Caco-2 (cell line): Measurements from ENCODE around the gene SLC16A9. TPM values are rescaled to one million over a fixed set of nuclear protein-coding genes. Genes with fewer than 3 reads are reported as not detected.

Source experiments
- BruUV-seq: library from RNA; stranded (reverse); fragments of 400-500 nt; replicated peaks from 2 replicates; lab custom pipeline; 2021; lab: Mats Ljungman, UMichigan
- CTCF ChIA-PET: fragments of 300-600 bp; sonication (Branson Sonifier 250); formaldehyde crosslinking; loops from one replicate; lab custom pipeline; 2022; ENCODE audit warnings: antibody characterized with exemption; lab: Charles Lee
- POLR2A ChIA-PET: fragments of 300-600 bp; sonication (Branson Sonifier 250); formaldehyde crosslinking; loops from one replicate; lab custom pipeline; 2022; ENCODE audit warnings: antibody characterized with exemption; lab: Charles Lee
- DNase-seq, 2 experiments: peaks; one replicate each; pipeline versions ENCODE4 v3.0.0 to v3.0.0-alpha.2; 2020 to 2022
- H3K27me3 ChIP-seq: replicated peaks from 2 replicates; pipeline ENCODE4 v1.6.0; 2011; ENCODE audit warnings: low read length; ENCODE audit not compliant: control insufficient read depth, insufficient read depth
- H3K36me3 ChIP-seq: 2 replicates; pipeline ENCODE4 v1.5.1; 2011; ENCODE audit warnings: low read length; ENCODE audit not compliant: control insufficient read depth, insufficient read depth
- H3K4me1 ChIP-seq: fragments of 250-450 bp; sonication (Bioruptor Pico); 2 replicates; pipeline ENCODE4 v1.5.1; 2020; ENCODE audit warnings: mild to moderate bottlenecking
- H3K4me3 ChIP-seq: 2 replicates; pipeline ENCODE4 v1.5.1; 2011; ENCODE audit warnings: low read depth, mild to moderate bottlenecking, control low read depth, low read length
- H3K9me3 ChIP-seq: fragments of 250-450 bp; sonication (Bioruptor Pico); 2 replicates; pipeline ENCODE4 v1.5.1; 2020; ENCODE audit warnings: mild to moderate bottlenecking, moderate library complexity
- H3K27ac Mint-ChIP-seq: one replicate; pipeline ENCODE4 v1.8.0; 2022; ENCODE audit warnings: mixed read lengths; ENCODE audit not compliant: unreplicated experiment
- H3K27me3 Mint-ChIP-seq: one replicate; pipeline ENCODE4 v1.8.0; 2022; ENCODE audit warnings: mixed read lengths; ENCODE audit not compliant: insufficient read depth, unreplicated experiment
- H3K36me3 Mint-ChIP-seq: one replicate; pipeline ENCODE4 v1.8.0; 2022; ENCODE audit warnings: mild to moderate bottlenecking, mixed read lengths; ENCODE audit not compliant: insufficient read depth, unreplicated experiment
- H3K4me1 Mint-ChIP-seq: one replicate; pipeline ENCODE4 v1.8.0; 2022; ENCODE audit warnings: low read depth, mixed read lengths; ENCODE audit not compliant: unreplicated experiment
- H3K4me3 Mint-ChIP-seq: one replicate; pipeline ENCODE4 v1.8.0; 2022; ENCODE audit warnings: mild to moderate bottlenecking, moderate library complexity, mixed read lengths; ENCODE audit not compliant: unreplicated experiment
- H3K9me3 Mint-ChIP-seq: one replicate; pipeline ENCODE4 v1.8.0; 2022; ENCODE audit warnings: mixed read lengths; ENCODE audit not compliant: unreplicated experiment
- intact Hi-C: fragments of 100-400 bp; cut with micrococcal nuclease; formaldehyde crosslinking; loops from one replicate; pipeline ENCODE4 v1.10.0; 2022; ENCODE audit not compliant: unreplicated experiment
- total RNA-seq: library from RNA; stranded (reverse); gene quantifications from 2 replicates; pipeline ENCODE4 v1.2.3, GENCODE V29; 2022
- TF ChIP-seq, protein P1 (sequence below), 2 experiments: fragments of 200-600 bp in 1 of 2; IDR thresholded peaks; 1 replicate in 1 of 2; 2 replicates in 1 of 2; pipeline versions ENCODE4 v1.5.1 to v1.8.0; 2011 to 2022; ENCODE audit warnings: antibody characterized with exemption in 1 of 2, control low read depth in 1 of 2, inconsistent platforms in 1 of 2, low read depth in 1 of 2, low read length in 1 of 2, mild to moderate bottlenecking in 1 of 2, moderate library complexity in 1 of 2; ENCODE audit not compliant: insufficient read depth in 1 of 2, severe bottlenecking in 1 of 2, unreplicated experiment in 1 of 2

SLC16A9 gene
- total RNA-seq, 1 experiment from 2014 or later: 0.45 TPM

DNA sequence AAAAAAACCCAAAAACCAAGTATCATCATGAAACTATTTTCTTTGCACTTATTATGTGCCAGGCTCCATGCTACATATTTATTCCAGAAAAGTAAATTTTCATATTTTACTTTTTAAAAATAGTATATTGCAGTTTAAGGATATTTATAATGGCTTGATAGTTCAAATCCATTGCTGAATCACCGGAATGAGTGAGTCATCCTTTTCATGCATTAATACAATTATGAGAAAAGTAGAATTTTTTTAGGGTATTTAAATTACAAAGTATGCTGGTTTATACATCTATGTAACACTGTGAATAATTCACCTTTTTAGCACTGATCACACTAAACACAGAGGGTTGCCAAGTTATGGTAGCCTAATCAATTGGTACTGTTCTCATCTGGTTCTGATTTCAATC, 54.3 kb downstream of the SLC16A9 start:
- POLR2A ChIA-PET: no interaction called here
- no peak for DNase-seq
- peaks cover 5% of the 10 kb centered on the region for H3K27me3 Mint-ChIP-seq
- H3K9me3 Mint-ChIP-seq: peaks cover 10% of the 10 kb centered on the region
- H3K4me1 ChIP-seq: peaks cover 10% of the 10 kb centered on the region
- H3K4me3 ChIP-seq: no peak overlapping the region
- CTCF ChIA-PET: no interaction called here
- H3K36me3 Mint-ChIP-seq: no peaks in the 10 kb centered on the region
- no peaks in the 10 kb centered on the region for H3K9me3 ChIP-seq
- H3K4me3 Mint-ChIP-seq: no peak overlapping the region
- no TSS peak for BruUV-seq
- H3K27ac Mint-ChIP-seq: no peak overlapping the region
- intact Hi-C loops: no loop called here
- TF ChIP-seq, protein P1, sequence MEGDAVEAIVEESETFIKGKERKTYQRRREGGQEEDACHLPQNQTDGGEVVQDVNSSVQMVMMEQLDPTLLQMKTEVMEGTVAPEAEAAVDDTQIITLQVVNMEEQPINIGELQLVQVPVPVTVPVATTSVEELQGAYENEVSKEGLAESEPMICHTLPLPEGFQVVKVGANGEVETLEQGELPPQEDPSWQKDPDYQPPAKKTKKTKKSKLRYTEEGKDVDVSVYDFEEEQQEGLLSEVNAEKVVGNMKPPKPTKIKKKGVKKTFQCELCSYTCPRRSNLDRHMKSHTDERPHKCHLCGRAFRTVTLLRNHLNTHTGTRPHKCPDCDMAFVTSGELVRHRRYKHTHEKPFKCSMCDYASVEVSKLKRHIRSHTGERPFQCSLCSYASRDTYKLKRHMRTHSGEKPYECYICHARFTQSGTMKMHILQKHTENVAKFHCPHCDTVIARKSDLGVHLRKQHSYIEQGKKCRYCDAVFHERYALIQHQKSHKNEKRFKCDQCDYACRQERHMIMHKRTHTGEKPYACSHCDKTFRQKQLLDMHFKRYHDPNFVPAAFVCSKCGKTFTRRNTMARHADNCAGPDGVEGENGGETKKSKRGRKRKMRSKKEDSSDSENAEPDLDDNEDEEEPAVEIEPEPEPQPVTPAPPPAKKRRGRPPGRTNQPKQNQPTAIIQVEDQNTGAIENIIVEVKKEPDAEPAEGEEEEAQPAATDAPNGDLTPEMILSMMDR (IDR thresholded peaks at IDR 0.05; ENCODE audit: insufficient read depth in 1 of 2, low read depth in 1 of 2, low read length in 1 of 2, severe bottlenecking in 1 of 2, unreplicated experiment in 1 of 2): no peak
- peaks cover 15% of the 10 kb centered on the region for H3K4me1 Mint-ChIP-seq
- H3K27me3 ChIP-seq: no peaks in the 10 kb centered on the region
- H3K36me3 ChIP-seq: no peaks in the 10 kb centered on the region

DNA sequence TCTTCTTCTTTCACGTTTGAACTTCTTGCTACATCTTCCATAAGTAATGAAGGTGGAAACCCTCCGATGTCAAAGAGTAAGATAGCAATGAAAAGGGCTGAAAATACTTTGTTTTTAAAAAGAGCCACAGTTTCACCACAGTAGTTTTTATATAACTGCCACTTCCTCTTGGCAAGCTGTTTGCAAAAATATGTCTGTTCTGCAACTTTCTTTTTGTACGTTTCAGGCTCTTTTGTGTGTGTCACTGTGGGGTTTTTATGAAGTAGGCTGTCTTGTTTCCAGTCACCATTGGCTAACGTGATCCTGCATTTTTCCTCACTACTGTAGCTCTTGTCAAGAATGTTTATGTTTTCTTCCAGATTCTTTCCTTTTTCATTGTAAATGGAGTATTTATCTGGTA, 55.6 kb downstream of the SLC16A9 start:
- Histone ChIP-seq H3K4me1 (peaks cover 10% of the 10 kb centered on the region), H3K36me3 (no peaks in the 10 kb centered on the region), H3K4me3 (no peak overlapping the region), H3K27me3 (no peaks in the 10 kb centered on the region), H3K9me3 (no peaks in the 10 kb centered on the region)
- no TSS peak for BruUV-seq
- ChIA-PET CTCF (no interaction called here), POLR2A (no interaction called here)
- Mint-ChIP-seq H3K4me3 (no peak overlapping the region), H3K36me3 (no peaks in the 10 kb centered on the region), H3K4me1 (peaks cover 15% of the 10 kb centered on the region), H3K9me3 (no peaks in the 10 kb centered on the region), H3K27me3 (peaks cover 3% of the 10 kb centered on the region), H3K27ac (no peak overlapping the region)
- DNase-seq: no peak
- intact Hi-C loops: no loop called here
- TF ChIP-seq, protein P1 (IDR thresholded peaks at IDR 0.05; ENCODE audit: insufficient read depth in 1 of 2, low read depth in 1 of 2, low read length in 1 of 2, severe bottlenecking in 1 of 2, unreplicated experiment in 1 of 2): no peak

DNA sequence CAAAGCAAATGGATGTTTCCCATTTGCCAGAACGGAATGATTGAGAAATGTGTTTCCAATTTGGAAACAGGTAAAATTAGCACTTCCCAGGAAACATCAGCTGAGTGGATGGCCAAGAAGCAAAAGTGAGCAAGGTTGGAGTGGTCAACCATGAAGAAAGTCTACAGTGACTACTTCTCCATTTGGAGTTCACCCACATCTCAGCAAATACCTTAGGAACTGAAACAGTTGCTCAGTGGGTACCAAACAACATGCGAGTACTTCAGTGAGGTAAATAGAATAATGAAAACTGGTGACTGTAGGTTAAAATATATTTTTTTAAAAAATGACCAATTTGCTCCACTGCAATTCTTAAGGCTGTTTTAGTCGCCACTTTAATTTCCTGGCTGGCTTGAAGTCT, 57.7 kb downstream of the SLC16A9 start:
- BruUV-seq: no TSS peak
- no peak overlapping the region for H3K27ac Mint-ChIP-seq
- intact Hi-C loops: no loop called here
- POLR2A ChIA-PET: no interaction called here
- H3K4me3 ChIP-seq: no peak overlapping the region
- no peaks in the 10 kb centered on the region for H3K9me3 Mint-ChIP-seq
- no peaks in the 10 kb centered on the region for H3K27me3 ChIP-seq
- H3K4me1 ChIP-seq: no peaks in the 10 kb centered on the region
- no peak overlapping the region for H3K4me3 Mint-ChIP-seq
- no peaks in the 10 kb centered on the region for H3K36me3 Mint-ChIP-seq
- H3K9me3 ChIP-seq: no peaks in the 10 kb centered on the region
- CTCF ChIA-PET: no interaction called here
- TF ChIP-seq, protein P1 (IDR thresholded peaks at IDR 0.05; ENCODE audit: insufficient read depth in 1 of 2, low read depth in 1 of 2, low read length in 1 of 2, severe bottlenecking in 1 of 2, unreplicated experiment in 1 of 2): no peak
- peaks cover 3% of the 10 kb centered on the region for H3K27me3 Mint-ChIP-seq
- H3K36me3 ChIP-seq: no peaks in the 10 kb centered on the region
- H3K4me1 Mint-ChIP-seq: no peaks in the 10 kb centered on the region
- no peak for DNase-seq
